Endodermal cell (in vitro differentiated cells): Measurements from ENCODE around the gene LPCAT4. TPM values are rescaled to one million over a fixed set of nuclear protein-coding genes. Genes with fewer than 3 reads are reported as not detected.

ENCODE experiments used
- DNase-seq: peaks from one replicate; pipeline ENCODE4 v3.0.0-alpha.2; 2017
- H3K27ac ChIP-seq: 2 replicates; pipeline ENCODE4 v1.5.1; 2013; ENCODE audit warnings: mild to moderate bottlenecking, low read depth, low read length, moderate library complexity
- H3K27me3 ChIP-seq: 2 replicates; pipeline ENCODE4 v1.6.1; 2013; ENCODE audit warnings: mild to moderate bottlenecking, low read length, moderate library complexity; ENCODE audit not compliant: insufficient read depth, control insufficient read depth, poor library complexity, severe bottlenecking
- H3K36me3 ChIP-seq: 2 replicates; pipeline ENCODE4 v1.7.0; 2013; ENCODE audit warnings: mild to moderate bottlenecking, low read length, moderate library complexity; ENCODE audit not compliant: control insufficient read depth, insufficient read depth
- H3K4me1 ChIP-seq: one replicate; pipeline ENCODE4 v1.7.0; 2013; ENCODE audit warnings: low read length; ENCODE audit not compliant: control insufficient read depth, insufficient read depth
- H3K4me3 ChIP-seq: 2 replicates; pipeline ENCODE4 v1.5.1; 2013; ENCODE audit warnings: mild to moderate bottlenecking, low read length, moderate library complexity
- H3K9ac ChIP-seq: 2 replicates; pipeline ENCODE4 v1.6.1; 2013; ENCODE audit warnings: mild to moderate bottlenecking, low read length, moderate library complexity; ENCODE audit not compliant: poor library complexity, severe bottlenecking; ENCODE audit errors: extremely low read depth
- H3K9me3 ChIP-seq: 2 replicates; pipeline ENCODE4 v1.6.1; 2013; ENCODE audit warnings: mild to moderate bottlenecking, low read length, moderate library complexity; ENCODE audit not compliant: control insufficient read depth
- H3K27ac Mint-ChIP-seq: 2 replicates; pipeline ENCODE4 v1.8.0; 2020; ENCODE audit warnings: mixed read lengths
- H3K27me3 Mint-ChIP-seq: 2 replicates; pipeline ENCODE4 v1.8.0; 2021; ENCODE audit warnings: mild to moderate bottlenecking, mixed read lengths; ENCODE audit not compliant: insufficient read depth
- H3K36me3 Mint-ChIP-seq: 2 replicates; pipeline ENCODE4 v1.8.0; 2020; ENCODE audit warnings: low read depth, mixed read lengths
- H3K4me1 Mint-ChIP-seq: 2 replicates; pipeline ENCODE4 v1.8.0; 2020; ENCODE audit warnings: mixed read lengths
- H3K4me3 Mint-ChIP-seq: 2 replicates; pipeline ENCODE4 v1.8.0; 2020; ENCODE audit warnings: mild to moderate bottlenecking, moderate library complexity, mixed read lengths
- H3K9me3 Mint-ChIP-seq: 2 replicates; pipeline ENCODE4 v1.8.0; 2020; ENCODE audit warnings: mild to moderate bottlenecking, mixed read lengths
- WGBS, 2 experiments: methylation state at CpG; one replicate each; pipeline versions ENCODE4 v1.1.5 to v1.1.7; 2013; ENCODE audit warnings: missing lambda C conversion rate in 2 of 2, mixed read lengths in 1 of 2; ENCODE audit not compliant: insufficient coverage in 1 of 2, insufficient read length in 1 of 2; 5-methylcytosine and 5-hydroxymethylcytosine counted together
- total RNA-seq, 2 donors: library from RNA; stranded (reverse); fragmentation: NEBNext Ultra II Directional in 1 of 2; extraction: Animal tissue kit (Norgen Biotek cat#: 25700) in 1 of 2; gene quantifications; 2 replicates in 1 of 2; 3 replicates in 1 of 2; pipeline ENCODE4 v1.2.1, GENCODE V29; 2021
- TF ChIP-seq, protein P1 (sequence below): fragments of 200-600 bp; sonication (generic); conservative IDR thresholded peaks from 2 replicates; pipeline ENCODE4 v1.5.0; 2021; ENCODE audit warnings: antibody characterized with exemption, mild to moderate bottlenecking

Gene LPCAT4
- total RNA-seq, 2 donors from 2014 or later, result 64.7 to 65.6 TPM

DNA sequence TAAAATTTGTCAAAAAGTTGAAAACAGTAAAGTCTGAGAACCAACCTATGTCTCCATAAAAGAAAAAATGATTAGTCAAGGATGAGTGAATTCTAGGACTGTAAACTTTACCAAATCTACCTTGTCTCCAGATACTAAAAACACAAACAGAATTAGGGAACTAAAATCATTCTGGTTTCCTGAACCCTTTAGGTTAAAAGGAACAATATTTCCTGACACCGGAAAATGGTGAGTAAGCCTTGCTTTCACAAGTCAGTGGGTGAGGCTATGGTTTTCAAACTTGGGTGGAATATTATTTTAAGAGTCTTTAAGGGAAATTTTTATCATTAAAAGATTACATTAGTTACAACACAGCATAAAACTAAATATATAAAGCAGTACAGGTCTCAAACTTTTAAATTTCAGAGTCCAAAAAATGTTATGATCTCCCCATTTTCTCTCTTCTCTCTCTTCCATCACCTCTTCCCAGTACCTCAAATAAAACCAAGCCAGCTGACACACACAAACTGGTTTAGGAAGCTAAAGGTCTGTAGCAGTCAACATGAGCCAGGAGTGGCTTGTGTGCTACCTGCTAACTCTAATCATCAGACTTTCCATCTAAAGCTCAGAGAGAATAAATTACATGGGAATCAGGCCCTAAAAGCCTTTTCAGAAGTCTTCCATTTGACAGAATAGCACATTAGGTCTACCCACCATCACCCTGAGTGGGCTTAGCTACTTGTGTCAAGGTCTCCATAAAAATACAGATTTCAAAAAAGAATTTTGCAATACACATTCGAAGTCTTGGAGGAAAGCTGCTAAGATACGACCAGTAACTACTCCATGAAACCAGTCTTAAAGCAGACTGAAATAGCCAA, 31.6 kb downstream of the LPCAT4 start:
- Mint-ChIP-seq H3K9me3 (no peaks in the 10 kb centered on the region), H3K4me3 (no peak overlapping the region), H3K27me3 (peaks cover 4% of the 10 kb centered on the region), H3K4me1 (peaks cover 8% of the 10 kb centered on the region), H3K27ac (no peak overlapping the region), H3K36me3 (peaks cover 10% of the 10 kb centered on the region)
- no peak for DNase-seq
- no peaks in the 10 kb centered on the region for H3K27me3 ChIP-seq
- H3K9ac ChIP-seq, result no peak overlapping the region
- H3K36me3 ChIP-seq, result peaks cover 16% of the 10 kb centered on the region
- H3K27ac ChIP-seq, result no peak overlapping the region
- H3K9me3 ChIP-seq, result no peaks in the 10 kb centered on the region
- peaks cover 2% of the 10 kb centered on the region for H3K4me1 ChIP-seq
- 91 to 95% methylated on average over 2 to 3 of the region's 3 CpGs for WGBS, 2 experiments
- TF ChIP-seq, protein P1, sequence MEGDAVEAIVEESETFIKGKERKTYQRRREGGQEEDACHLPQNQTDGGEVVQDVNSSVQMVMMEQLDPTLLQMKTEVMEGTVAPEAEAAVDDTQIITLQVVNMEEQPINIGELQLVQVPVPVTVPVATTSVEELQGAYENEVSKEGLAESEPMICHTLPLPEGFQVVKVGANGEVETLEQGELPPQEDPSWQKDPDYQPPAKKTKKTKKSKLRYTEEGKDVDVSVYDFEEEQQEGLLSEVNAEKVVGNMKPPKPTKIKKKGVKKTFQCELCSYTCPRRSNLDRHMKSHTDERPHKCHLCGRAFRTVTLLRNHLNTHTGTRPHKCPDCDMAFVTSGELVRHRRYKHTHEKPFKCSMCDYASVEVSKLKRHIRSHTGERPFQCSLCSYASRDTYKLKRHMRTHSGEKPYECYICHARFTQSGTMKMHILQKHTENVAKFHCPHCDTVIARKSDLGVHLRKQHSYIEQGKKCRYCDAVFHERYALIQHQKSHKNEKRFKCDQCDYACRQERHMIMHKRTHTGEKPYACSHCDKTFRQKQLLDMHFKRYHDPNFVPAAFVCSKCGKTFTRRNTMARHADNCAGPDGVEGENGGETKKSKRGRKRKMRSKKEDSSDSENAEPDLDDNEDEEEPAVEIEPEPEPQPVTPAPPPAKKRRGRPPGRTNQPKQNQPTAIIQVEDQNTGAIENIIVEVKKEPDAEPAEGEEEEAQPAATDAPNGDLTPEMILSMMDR, result no peak
- no peak overlapping the region for H3K4me3 ChIP-seq

DNA sequence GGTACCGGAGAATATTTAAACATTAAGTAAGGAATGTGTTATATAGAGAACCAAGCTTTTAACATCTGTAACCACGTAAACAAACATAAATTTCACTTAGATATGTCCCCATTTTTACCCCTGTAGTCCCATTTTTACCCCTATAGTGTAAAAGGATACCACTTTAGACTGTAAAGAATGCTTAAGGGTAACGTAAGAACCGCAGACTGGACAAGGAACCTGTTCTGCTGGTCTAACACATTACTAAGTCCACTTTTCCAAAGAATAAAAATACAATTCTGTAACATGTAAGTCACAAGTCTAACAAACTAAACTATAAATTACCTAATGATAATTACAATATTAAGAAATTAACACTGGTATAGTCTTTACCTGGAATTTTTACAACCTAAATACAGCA, 32.3 kb downstream of the LPCAT4 start:
- H3K27ac ChIP-seq, result no peak overlapping the region
- H3K9ac ChIP-seq, result no peak overlapping the region
- no peak for DNase-seq
- H3K4me3 ChIP-seq, result no peak overlapping the region
- WGBS, 2 experiments, result 80 to 100% methylated on average over 1 to 2 of the region's 4 CpGs
- peaks cover 4% of the 10 kb centered on the region for H3K27me3 Mint-ChIP-seq
- no peaks in the 10 kb centered on the region for H3K27me3 ChIP-seq
- peaks cover 8% of the 10 kb centered on the region for H3K4me1 Mint-ChIP-seq
- peaks cover 9% of the 10 kb centered on the region for H3K36me3 ChIP-seq
- peaks cover 2% of the 10 kb centered on the region for H3K36me3 Mint-ChIP-seq
- peaks cover 2% of the 10 kb centered on the region for H3K4me1 ChIP-seq
- H3K27ac Mint-ChIP-seq, result no peak overlapping the region
- TF ChIP-seq, protein P1, result no peak
- no peak overlapping the region for H3K4me3 Mint-ChIP-seq
- no peaks in the 10 kb centered on the region for H3K9me3 ChIP-seq
- no peaks in the 10 kb centered on the region for H3K9me3 Mint-ChIP-seq

- no peak overlapping the region for H3K27ac ChIP-seq
- no peak for DNase-seq
- WGBS, 2 experiments, result 98 to 100% methylated on average over 1 to 6 of the region's 6 CpGs
- Mint-ChIP-seq H3K9me3 (no peaks in the 10 kb centered on the region), H3K4me3 (no peak overlapping the region), H3K4me1 (peaks cover 8% of the 10 kb centered on the region), H3K27ac (no peak overlapping the region), H3K36me3 (no peaks in the 10 kb centered on the region), H3K27me3 (peaks cover 4% of the 10 kb centered on the region)
- no peaks in the 10 kb centered on the region for H3K36me3 ChIP-seq
- no peak overlapping the region for H3K9ac ChIP-seq
- no peak overlapping the region for H3K4me3 ChIP-seq
- H3K4me1 ChIP-seq, result peaks cover 2% of the 10 kb centered on the region
- H3K27me3 ChIP-seq, result no peaks in the 10 kb centered on the region
- TF ChIP-seq, protein P1, result no peak
- H3K9me3 ChIP-seq, result no peaks in the 10 kb centered on the region
Observed at GRCh38 chr15:34332553-34333120, 34.4 kb downstream of the LPCAT4 start.
